ENCODE measurements around the gene BBS5.
A peak's percentile ranks its signal among the peaks of the same experiment; 100 is the strongest.

The BBS5 gene

GRCh38 chr2:169461143-169461542, 18.2 kb upstream of the BBS5 start:
- Histone ChIP-seq H3K9ac (ENCODE audit: low read length) (no peak overlapping the region), H3K4me1 (ENCODE audit: low read length) (no peaks in the 10 kb centered on the region), H2AFZ (ENCODE audit: low read depth, low read length) (no peak overlapping the region), H3K9me3 (ENCODE audit: insufficient read depth, low read length) (no peaks in the 10 kb centered on the region), H4K20me1 (ENCODE audit: insufficient read depth, low read length) (no peaks in the 10 kb centered on the region), H3K79me2 (ENCODE audit: low read length) (no peaks in the 10 kb centered on the region), H3K27me3 (ENCODE audit: low read depth, low read length) (no peaks in the 10 kb centered on the region), H3K36me3 (replicated peaks; ENCODE audit: low read depth, low read length) (no peaks in the 10 kb centered on the region), H3K4me2 (ENCODE audit: low read length) (no peak overlapping the region), H3K27ac (ENCODE audit: low read length) (no peak overlapping the region), H3K4me3 (ENCODE audit: low read length) (no peak overlapping the region)
- TF ChIP-seq CTCF (IDR thresholded peaks at IDR 0.05; ENCODE audit: low read depth, low read length) (no peak), EZH2phosphoT487 (IDR thresholded peaks at IDR 0.05; ENCODE audit: low read depth) (no peak)

GRCh38 chr2:169462896-169463695, 16.2 kb upstream of the BBS5 start:
- no peaks in the 10 kb centered on the region for H3K4me1 ChIP-seq (ENCODE audit: low read length)
- no peak overlapping the region for H3K4me3 ChIP-seq (ENCODE audit: low read length)
- H2AFZ ChIP-seq (ENCODE audit: low read depth, low read length), result peak overlapping the region; percentile 72
- no peak for TF ChIP-seq CTCF (IDR thresholded peaks at IDR 0.05; ENCODE audit: low read depth, low read length)
- no peak for TF ChIP-seq EZH2phosphoT487 (IDR thresholded peaks at IDR 0.05; ENCODE audit: low read depth)
- H4K20me1 ChIP-seq (ENCODE audit: insufficient read depth, low read length), result no peaks in the 10 kb centered on the region
- no peak overlapping the region for H3K27ac ChIP-seq (ENCODE audit: low read length)
- no peak overlapping the region for H3K9ac ChIP-seq (ENCODE audit: low read length)
- no peaks in the 10 kb centered on the region for H3K9me3 ChIP-seq (ENCODE audit: insufficient read depth, low read length)
- no peaks in the 10 kb centered on the region for H3K36me3 ChIP-seq (replicated peaks; ENCODE audit: low read depth, low read length)
- no peaks in the 10 kb centered on the region for H3K27me3 ChIP-seq (ENCODE audit: low read depth, low read length)
- no peaks in the 10 kb centered on the region for H3K79me2 ChIP-seq (ENCODE audit: low read length)
- H3K4me2 ChIP-seq (ENCODE audit: low read length), result no peak overlapping the region

GRCh38 chr2:169464466-169464865, 14.8 kb upstream of the BBS5 start:
- Histone ChIP-seq H2AFZ (ENCODE audit: low read depth, low read length) (no peak overlapping the region), H3K36me3 (replicated peaks; ENCODE audit: low read depth, low read length) (no peaks in the 10 kb centered on the region), H4K20me1 (ENCODE audit: insufficient read depth, low read length) (no peaks in the 10 kb centered on the region)

GRCh38 chr2:169464882-169465281, 14.4 kb upstream of the BBS5 start:
- H2AFZ ChIP-seq (ENCODE audit: low read depth, low read length), result no peak overlapping the region
- TF ChIP-seq EZH2phosphoT487 (IDR thresholded peaks at IDR 0.05; ENCODE audit: low read depth) (no peak), CTCF (IDR thresholded peaks at IDR 0.05; ENCODE audit: low read depth, low read length) (no peak)

More at GRCh38 chr2:169464466-169464865, 14.8 kb upstream of the BBS5 start:
- no peaks in the 10 kb centered on the region for H3K4me1 ChIP-seq (ENCODE audit: low read length)
- no peak overlapping the region for H3K4me2 ChIP-seq (ENCODE audit: low read length)
- H3K9me3 ChIP-seq (ENCODE audit: insufficient read depth, low read length), result no peaks in the 10 kb centered on the region
- TF ChIP-seq CTCF (IDR thresholded peaks at IDR 0.05; ENCODE audit: low read depth, low read length), result no peak
- TF ChIP-seq EZH2phosphoT487 (IDR thresholded peaks at IDR 0.05; ENCODE audit: low read depth), result no peak
- no peaks in the 10 kb centered on the region for H3K27me3 ChIP-seq (ENCODE audit: low read depth, low read length)
- H3K4me3 ChIP-seq (ENCODE audit: low read length), result no peak overlapping the region
- no peaks in the 10 kb centered on the region for H3K79me2 ChIP-seq (ENCODE audit: low read length)
- H3K9ac ChIP-seq (ENCODE audit: low read length), result no peak overlapping the region
- H3K27ac ChIP-seq (ENCODE audit: low read length), result no peak overlapping the region

More at GRCh38 chr2:169464882-169465281, 14.4 kb upstream of the BBS5 start:
- Histone ChIP-seq H3K4me1 (ENCODE audit: low read length) (no peaks in the 10 kb centered on the region), H3K36me3 (replicated peaks; ENCODE audit: low read depth, low read length) (no peaks in the 10 kb centered on the region), H3K9me3 (ENCODE audit: insufficient read depth, low read length) (no peaks in the 10 kb centered on the region), H3K4me2 (ENCODE audit: low read length) (no peak overlapping the region), H4K20me1 (ENCODE audit: insufficient read depth, low read length) (no peaks in the 10 kb centered on the region), H3K27me3 (ENCODE audit: low read depth, low read length) (no peaks in the 10 kb centered on the region), H3K4me3 (ENCODE audit: low read length) (no peak overlapping the region), H3K9ac (ENCODE audit: low read length) (no peak overlapping the region), H3K79me2 (ENCODE audit: low read length) (no peaks in the 10 kb centered on the region), H3K27ac (ENCODE audit: low read length) (no peak overlapping the region)

All from OCI-LY3 (cell line).